ENCODE measurements around the gene SLC12A8.

Gene SLC12A8

DNA sequence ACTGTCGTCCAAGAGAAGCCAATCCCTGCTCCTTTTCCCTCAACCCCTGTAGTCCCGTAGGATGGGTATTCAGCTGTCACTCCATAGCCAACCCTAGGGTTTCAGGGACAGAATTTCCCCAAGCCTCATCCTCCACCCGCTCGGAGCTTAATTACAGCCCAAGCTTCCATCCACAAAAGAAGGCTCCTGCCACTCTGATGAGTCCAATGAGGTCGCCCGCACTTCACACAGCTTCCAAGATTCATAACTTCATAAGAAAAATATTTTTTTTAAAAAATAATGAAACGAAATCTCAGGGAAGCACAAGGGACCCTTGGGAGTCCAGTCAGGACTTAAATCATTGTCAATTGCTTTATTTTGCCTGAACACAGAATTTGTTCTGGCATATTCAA lies 75.6 kb downstream of the SLC12A8 start:
- Histone ChIP-seq H3K9ac (ENCODE audit: low read depth, low read length) (no peak overlapping the region), H3K36me3 (ENCODE audit: control insufficient read depth, insufficient read depth, low read length) (no peaks in the 10 kb centered on the region), H3K9me3 (ENCODE audit: control insufficient read depth, insufficient read depth, low read length) (no peaks in the 10 kb centered on the region), H3K27me3 (ENCODE audit: control insufficient read depth, insufficient read depth, low read length) (0 out of 2 replicates have a peak, but pooled peaks cover 8% of the 10 kb centered on the region), H3K4me1 (ENCODE audit: control insufficient read depth, insufficient read depth, low read length) (peaks cover 6% of the 10 kb centered on the region), H3K4me3 (ENCODE audit: low read depth, low read length) (no peak overlapping the region), H3K27ac (ENCODE audit: low read depth, low read length) (no peak overlapping the region)

DNA sequence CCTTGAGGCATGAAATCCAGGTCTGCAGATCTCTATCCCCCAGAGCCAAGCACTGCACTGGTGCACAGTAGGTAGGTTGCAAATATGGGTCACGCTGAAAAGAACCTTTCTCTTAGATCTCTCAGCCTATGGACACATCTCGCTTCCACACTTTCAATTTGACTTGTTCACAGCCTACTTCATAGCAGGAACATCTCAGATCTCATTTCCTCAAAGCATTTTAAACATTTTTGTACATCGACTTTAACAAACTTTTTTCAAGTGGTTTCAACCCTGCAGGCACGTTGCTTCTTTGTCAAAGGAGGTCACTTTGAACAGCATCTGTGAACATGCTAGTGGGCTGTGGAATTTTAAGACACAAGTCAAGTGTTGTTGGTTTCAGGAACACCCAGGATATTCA lies 76.0 kb downstream of the SLC12A8 start:
- H3K4me3 ChIP-seq (ENCODE audit: low read depth, low read length), result no peak overlapping the region
- H3K9ac ChIP-seq (ENCODE audit: low read depth, low read length), result no peak overlapping the region
- peaks cover 5% of the 10 kb centered on the region; the same call in 1 of the 2 replicates for H3K4me1 ChIP-seq (ENCODE audit: control insufficient read depth, insufficient read depth, low read length)
- 0 out of 2 replicates have a peak, but pooled peaks cover 8% of the 10 kb centered on the region for H3K27me3 ChIP-seq (ENCODE audit: control insufficient read depth, insufficient read depth, low read length)
- no peak overlapping the region for H3K27ac ChIP-seq (ENCODE audit: low read depth, low read length)
- H3K9me3 ChIP-seq (ENCODE audit: control insufficient read depth, insufficient read depth, low read length), result no peaks in the 10 kb centered on the region
- no peaks in the 10 kb centered on the region for H3K36me3 ChIP-seq (ENCODE audit: control insufficient read depth, insufficient read depth, low read length)

DNA sequence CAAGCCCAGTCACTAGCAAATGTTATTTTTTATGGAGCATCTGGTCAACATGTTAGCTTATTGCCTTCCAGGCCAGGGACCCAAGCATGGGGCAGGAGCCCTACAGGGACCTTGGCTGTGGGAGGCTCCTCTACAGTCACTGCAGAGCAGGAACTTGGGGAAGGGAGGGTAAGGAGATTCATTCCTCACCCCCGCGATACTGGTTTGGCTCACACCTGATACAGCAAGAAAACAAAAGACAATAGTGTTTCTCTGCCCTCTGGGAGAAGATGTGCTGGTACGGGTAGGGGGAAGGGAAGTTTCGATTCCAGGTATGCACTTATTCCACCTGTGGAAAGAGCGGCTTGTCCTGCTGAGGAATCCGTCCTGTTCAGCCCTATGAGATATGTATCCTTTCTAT lies 77.6 kb downstream of the SLC12A8 start:
- Histone ChIP-seq H3K4me3 (ENCODE audit: low read depth, low read length) (no peak overlapping the region), H3K36me3 (ENCODE audit: control insufficient read depth, insufficient read depth, low read length) (no peaks in the 10 kb centered on the region), H3K27ac (ENCODE audit: low read depth, low read length) (no peak overlapping the region), H3K4me1 (ENCODE audit: control insufficient read depth, insufficient read depth, low read length) (peaks cover 3% of the 10 kb centered on the region; the same call in 1 of the 2 replicates), H3K27me3 (ENCODE audit: control insufficient read depth, insufficient read depth, low read length) (no peaks in the 10 kb centered on the region), H3K9ac (ENCODE audit: low read depth, low read length) (no peak overlapping the region), H3K9me3 (ENCODE audit: control insufficient read depth, insufficient read depth, low read length) (no peaks in the 10 kb centered on the region)

DNA sequence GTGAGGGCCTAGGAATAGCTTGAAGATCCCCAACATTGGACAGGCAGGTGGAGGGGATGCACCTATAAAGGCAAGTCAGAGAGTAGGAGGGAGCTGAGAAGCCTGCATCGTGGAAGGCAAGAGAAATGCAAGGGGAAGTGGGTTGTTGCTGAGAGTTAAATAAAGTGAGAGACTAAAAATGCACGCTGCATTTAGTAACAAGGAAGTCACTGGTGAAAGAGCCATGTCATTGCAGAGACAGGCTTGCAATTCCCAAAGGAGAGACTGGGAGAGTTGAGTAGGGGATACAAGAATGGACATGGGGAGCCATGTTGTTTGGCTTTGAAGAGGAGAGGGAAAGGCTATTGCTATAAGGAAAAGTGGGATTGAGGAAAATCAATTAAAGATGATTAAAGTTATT lies 79.7 kb downstream of the SLC12A8 start:
- no peak overlapping the region for H3K4me3 ChIP-seq (ENCODE audit: low read depth, low read length)
- no peaks in the 10 kb centered on the region for H3K36me3 ChIP-seq (ENCODE audit: control insufficient read depth, insufficient read depth, low read length)
- no peak overlapping the region for H3K9ac ChIP-seq (ENCODE audit: low read depth, low read length)
- H3K9me3 ChIP-seq (ENCODE audit: control insufficient read depth, insufficient read depth, low read length), result no peaks in the 10 kb centered on the region
- no peaks in the 10 kb centered on the region for H3K27me3 ChIP-seq (ENCODE audit: control insufficient read depth, insufficient read depth, low read length)
- no peak overlapping the region for H3K27ac ChIP-seq (ENCODE audit: low read depth, low read length)
- H3K4me1 ChIP-seq (ENCODE audit: control insufficient read depth, insufficient read depth, low read length), result peaks cover 7% of the 10 kb centered on the region; the same call in 1 of the 2 replicates

DNA sequence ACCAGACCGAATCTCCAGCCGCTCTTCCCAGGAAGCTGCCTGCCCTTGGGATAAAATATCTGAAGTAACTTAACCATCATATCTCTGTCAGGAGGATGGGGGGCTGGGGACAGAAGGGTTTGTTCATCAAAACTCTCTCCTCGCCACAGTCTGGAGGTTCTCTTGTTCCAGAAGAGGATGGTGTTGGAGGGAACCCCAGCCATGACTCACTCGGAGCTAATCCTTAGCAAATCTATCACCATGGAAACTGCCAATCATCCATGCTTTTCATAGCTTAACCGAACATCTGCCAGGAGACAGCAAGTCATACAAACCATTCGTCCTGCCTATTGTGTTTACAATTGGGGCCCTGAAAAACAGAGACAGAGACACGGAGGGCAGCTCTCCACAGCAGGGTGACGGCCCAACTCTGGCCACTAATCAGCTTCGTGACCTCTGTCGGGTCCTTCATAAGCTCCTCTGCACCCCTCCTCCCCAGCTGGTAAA lies 83.0 kb downstream of the SLC12A8 start:
- Histone ChIP-seq H3K36me3 (ENCODE audit: control insufficient read depth, insufficient read depth, low read length) (no peaks in the 10 kb centered on the region), H3K27me3 (ENCODE audit: control insufficient read depth, insufficient read depth, low read length) (no peaks in the 10 kb centered on the region), H3K4me1 (ENCODE audit: control insufficient read depth, insufficient read depth, low read length) (peaks cover 7% of the 10 kb centered on the region; the same call in 1 of the 2 replicates), H3K9me3 (ENCODE audit: control insufficient read depth, insufficient read depth, low read length) (no peaks in the 10 kb centered on the region), H3K4me3 (ENCODE audit: low read depth, low read length) (no peak overlapping the region), H3K9ac (ENCODE audit: low read depth, low read length) (no peak overlapping the region), H3K27ac (ENCODE audit: low read depth, low read length) (no peak overlapping the region)

DNA sequence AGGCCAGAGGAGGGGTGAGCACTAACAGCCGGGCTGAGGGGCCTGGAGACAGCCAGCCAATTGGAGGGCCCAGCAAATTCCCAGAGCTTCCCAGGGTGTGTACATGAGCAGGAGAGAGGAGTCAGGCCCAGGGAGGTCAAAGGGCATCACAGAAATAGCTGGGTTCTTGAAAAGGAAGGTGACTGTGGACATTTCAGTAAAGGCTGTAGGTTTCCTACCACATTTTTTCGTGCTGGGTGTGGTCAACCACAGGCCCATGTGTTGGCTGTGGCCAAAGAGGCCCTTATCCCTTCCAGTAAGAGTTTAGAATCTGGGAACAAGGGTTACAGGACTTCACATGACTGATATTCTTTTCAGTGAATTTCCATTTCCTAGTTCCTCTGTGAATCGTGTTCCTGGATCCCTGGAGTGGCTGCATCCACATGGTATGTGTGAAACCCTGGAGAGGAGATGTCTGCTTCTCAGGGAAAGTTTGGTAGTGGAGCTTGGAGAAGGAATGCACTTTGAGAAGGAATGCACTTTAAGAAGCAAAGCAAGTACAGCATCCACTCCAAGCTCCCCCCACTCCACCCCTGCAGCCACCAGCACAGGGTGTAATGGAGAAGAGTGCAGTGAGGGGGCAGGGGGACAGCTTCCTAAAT lies 83.6 kb downstream of the SLC12A8 start:
- Histone ChIP-seq H3K27me3 (ENCODE audit: control insufficient read depth, insufficient read depth, low read length) (no peaks in the 10 kb centered on the region), H3K36me3 (ENCODE audit: control insufficient read depth, insufficient read depth, low read length) (no peaks in the 10 kb centered on the region), H3K4me1 (ENCODE audit: control insufficient read depth, insufficient read depth, low read length) (peaks cover 8% of the 10 kb centered on the region), H3K9ac (ENCODE audit: low read depth, low read length) (no peak overlapping the region), H3K9me3 (ENCODE audit: control insufficient read depth, insufficient read depth, low read length) (no peaks in the 10 kb centered on the region), H3K27ac (ENCODE audit: low read depth, low read length) (no peak overlapping the region), H3K4me3 (ENCODE audit: low read depth, low read length) (no peak overlapping the region)

DNA sequence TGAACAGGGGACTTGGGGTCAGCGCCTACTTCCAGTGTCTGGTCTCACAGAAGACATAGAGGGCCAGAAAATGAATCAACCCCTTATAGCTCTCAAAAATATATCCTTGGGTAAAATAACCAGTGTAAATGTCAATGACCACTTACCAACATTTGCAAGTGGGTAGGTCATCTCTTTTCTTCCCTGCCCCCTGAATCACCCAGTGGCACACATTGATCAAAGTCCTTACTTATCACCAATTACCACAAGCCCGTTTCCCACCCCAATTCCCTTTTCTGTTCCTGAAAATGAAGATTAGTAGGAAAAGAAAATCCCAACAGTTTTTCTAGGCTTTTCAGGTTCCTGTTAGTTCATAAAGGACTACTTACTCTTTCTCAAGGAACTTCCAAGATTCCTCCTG lies 86.2 kb downstream of the SLC12A8 start:
- Histone ChIP-seq H3K4me3 (ENCODE audit: low read depth, low read length) (no peak overlapping the region), H3K27ac (ENCODE audit: low read depth, low read length) (no peak overlapping the region), H3K9me3 (ENCODE audit: control insufficient read depth, insufficient read depth, low read length) (no peaks in the 10 kb centered on the region), H3K4me1 (ENCODE audit: control insufficient read depth, insufficient read depth, low read length) (peaks cover 28% of the 10 kb centered on the region), H3K27me3 (ENCODE audit: control insufficient read depth, insufficient read depth, low read length) (no peaks in the 10 kb centered on the region), H3K9ac (ENCODE audit: low read depth, low read length) (no peak overlapping the region), H3K36me3 (ENCODE audit: control insufficient read depth, insufficient read depth, low read length) (no peaks in the 10 kb centered on the region)

DNA sequence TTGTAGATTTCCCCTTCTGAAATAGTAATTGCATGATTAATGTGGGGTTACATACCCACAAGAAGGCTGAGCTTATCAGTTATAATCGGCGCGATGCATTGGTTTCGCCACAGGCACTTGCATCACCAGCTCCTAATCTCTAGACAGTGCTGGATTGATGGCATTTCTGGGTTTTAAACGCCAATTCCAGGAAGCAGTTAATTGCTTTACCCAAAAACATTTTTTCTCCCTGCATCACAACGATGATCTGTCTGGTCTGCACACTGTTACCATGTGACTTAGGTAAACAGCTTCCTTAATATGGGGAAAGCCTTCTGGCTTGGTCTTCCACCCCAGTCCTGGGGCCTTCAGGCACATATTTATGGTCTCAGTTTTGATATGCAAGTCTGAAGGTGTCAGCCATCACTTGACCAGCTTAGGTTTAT lies 86.7 kb downstream of the SLC12A8 start:
- no peak overlapping the region for H3K4me3 ChIP-seq (ENCODE audit: low read depth, low read length)
- H3K27me3 ChIP-seq (ENCODE audit: control insufficient read depth, insufficient read depth, low read length), result no peaks in the 10 kb centered on the region
- no peak overlapping the region for H3K9ac ChIP-seq (ENCODE audit: low read depth, low read length)
- no peaks in the 10 kb centered on the region for H3K9me3 ChIP-seq (ENCODE audit: control insufficient read depth, insufficient read depth, low read length)
- H3K36me3 ChIP-seq (ENCODE audit: control insufficient read depth, insufficient read depth, low read length), result no peaks in the 10 kb centered on the region
- no peak overlapping the region for H3K27ac ChIP-seq (ENCODE audit: low read depth, low read length)
- peaks cover 32% of the 10 kb centered on the region for H3K4me1 ChIP-seq (ENCODE audit: control insufficient read depth, insufficient read depth, low read length)

DNA sequence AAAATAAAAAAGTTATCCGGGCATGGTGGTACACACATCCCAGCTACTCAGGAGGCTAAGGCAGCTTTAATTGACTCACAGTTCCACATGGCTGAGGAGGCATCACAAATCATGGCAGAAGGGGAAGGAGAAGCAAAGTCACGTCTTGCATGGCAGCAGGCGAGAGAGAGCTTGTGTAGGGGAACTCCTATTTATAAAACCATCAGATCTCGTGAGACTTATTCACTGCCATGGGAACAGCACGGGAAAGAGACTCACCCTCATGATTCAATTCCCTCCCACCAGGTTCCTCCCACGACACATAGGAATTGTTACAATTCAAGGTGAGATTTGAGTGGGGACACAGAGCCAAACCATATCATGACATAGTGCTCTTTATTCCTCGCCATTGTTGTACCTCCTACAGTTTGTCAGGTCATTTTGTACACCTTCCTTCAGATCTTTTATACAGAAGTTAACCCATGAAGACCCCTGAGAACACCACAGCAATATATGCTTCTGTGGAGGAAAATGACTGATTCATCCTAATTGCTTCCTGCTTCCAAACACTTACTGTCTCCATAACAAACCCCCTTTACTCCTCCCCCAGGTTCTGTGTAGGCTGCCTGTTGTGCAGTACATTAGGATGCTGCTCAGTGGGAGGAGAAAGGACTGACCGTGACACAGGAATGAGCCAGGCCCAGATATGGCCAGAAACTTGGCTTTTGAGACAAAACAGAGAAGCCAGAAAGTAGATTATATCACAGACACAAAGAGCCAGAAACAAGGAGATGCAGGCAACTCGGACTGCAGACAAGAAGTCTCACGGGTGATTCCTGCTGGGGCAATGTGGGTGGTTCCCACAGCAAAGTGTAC lies 88.9 kb downstream of the SLC12A8 start:
- Histone ChIP-seq H3K27me3 (ENCODE audit: control insufficient read depth, insufficient read depth, low read length) (no peaks in the 10 kb centered on the region; the same call in 1 of the 2 replicates), H3K36me3 (ENCODE audit: control insufficient read depth, insufficient read depth, low read length) (no peaks in the 10 kb centered on the region), H3K9me3 (ENCODE audit: control insufficient read depth, insufficient read depth, low read length) (no peaks in the 10 kb centered on the region), H3K4me3 (ENCODE audit: low read depth, low read length) (no peak overlapping the region), H3K9ac (ENCODE audit: low read depth, low read length) (no peak overlapping the region), H3K4me1 (ENCODE audit: control insufficient read depth, insufficient read depth, low read length) (peaks cover 33% of the 10 kb centered on the region), H3K27ac (ENCODE audit: low read depth, low read length) (peak overlapping the region; percentile 38)

DNA sequence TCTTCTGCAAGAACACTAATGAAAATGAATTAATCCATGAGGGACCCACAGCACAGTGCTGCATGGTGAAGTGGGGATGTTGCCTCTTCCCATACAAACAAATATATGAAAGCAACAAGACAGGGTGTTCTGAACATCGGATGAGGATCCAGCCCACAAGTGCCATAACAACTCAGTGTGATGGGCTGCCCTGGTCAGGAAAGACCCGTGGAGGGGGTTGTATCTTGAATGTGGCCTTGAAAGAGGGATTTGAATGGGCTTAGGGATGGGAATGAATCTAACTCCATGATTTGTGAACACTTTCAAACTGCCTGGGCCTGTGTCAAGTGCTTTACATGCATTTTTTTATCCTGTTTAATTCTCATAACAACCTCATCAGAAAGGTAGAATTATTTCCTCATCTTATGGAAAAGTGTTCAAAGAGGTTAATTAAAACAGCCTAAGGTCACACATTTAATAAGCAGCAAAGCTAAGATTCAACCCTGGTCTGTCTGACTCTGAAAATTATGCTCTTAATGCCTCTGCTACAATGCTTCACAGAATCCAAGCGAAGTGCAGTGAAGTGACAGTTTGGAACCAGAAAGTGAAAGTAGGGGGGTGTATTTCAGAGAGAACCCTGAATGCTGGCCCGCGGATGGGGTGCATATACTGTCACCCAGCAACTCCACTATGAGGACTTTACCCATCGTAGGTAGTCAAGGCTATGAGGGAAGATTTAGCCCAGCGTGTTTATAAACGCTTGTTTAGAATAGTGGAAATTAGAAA lies 91.1 kb downstream of the SLC12A8 start:
- Histone ChIP-seq H3K27ac (ENCODE audit: low read depth, low read length) (peak overlapping the region; percentile 84), H3K4me1 (ENCODE audit: control insufficient read depth, insufficient read depth, low read length) (peaks cover 38% of the 10 kb centered on the region), H3K4me3 (ENCODE audit: low read depth, low read length) (peak overlapping the region; percentile 62), H3K36me3 (ENCODE audit: control insufficient read depth, insufficient read depth, low read length) (no peaks in the 10 kb centered on the region), H3K9me3 (ENCODE audit: control insufficient read depth, insufficient read depth, low read length) (no peaks in the 10 kb centered on the region), H3K27me3 (ENCODE audit: control insufficient read depth, insufficient read depth, low read length) (no peaks in the 10 kb centered on the region; the same call in 1 of the 2 replicates), H3K9ac (ENCODE audit: low read depth, low read length) (no peak overlapping the region)

All from HUES48 (cell line).